K562 (cell line): Measurements from ENCODE around the gene POLR3C. TPM values are rescaled to one million over a fixed set of nuclear protein-coding genes. Genes with fewer than 3 reads are reported as not detected.

Experiments used
- CBFA2T2 ChIP-seq: fragments of 450-650 bp; conservative IDR thresholded peaks from 2 replicates; pipeline ENCODE4 v1.6.1; 2017; ENCODE audit warnings: mild to moderate bottlenecking
- CBFB ChIP-seq: sonication (generic); formaldehyde crosslinking; IDR thresholded peaks from 2 replicates; pipeline ENCODE4 v1.4.0; 2020; ENCODE audit warnings: mild to moderate bottlenecking, missing genetic modification reagents
- DPF2 ChIP-seq: fragments of 450-650 bp; IDR thresholded peaks from 2 replicates; pipeline ENCODE4 v1.6.1; 2016
- ETV6 ChIP-seq, 3 experiments: fragments of 150-350 bp in 1 of 3; sonication (generic) in 1 of 3; formaldehyde crosslinking in 1 of 3; IDR thresholded peaks; 2 replicates each; pipeline versions ENCODE4 v1.6.1 to v1.8.0; 2014 to 2022; ENCODE audit warnings: borderline replicate concordance in 2 of 3, low read depth in 2 of 3, antibody characterized with exemption in 1 of 3, low read length in 1 of 3, mild to moderate bottlenecking in 1 of 3, missing genetic modification reagents in 1 of 3
- FOSL1 ChIP-seq: fragments of 200-800 bp; sonication (Bioruptor generic); conservative IDR thresholded peaks from 2 replicates; pipeline ENCODE4 v1.6.1; 2016; ENCODE audit warnings: missing genetic modification characterization, missing compliant biosample characterization
- HOXB6 ChIP-seq: fragments of 250-450 bp; sonication (Bioruptor Pico); IDR thresholded peaks from 2 replicates; pipeline ENCODE4 v1.5.1; 2022; ENCODE audit warnings: mild to moderate bottlenecking, borderline replicate concordance
- KDM2B ChIP-seq: fragments of 250-450 bp; sonication (Bioruptor Pico); IDR thresholded peaks from 2 replicates; pipeline ENCODE4 v1.8.0; 2021; ENCODE audit warnings: mild to moderate bottlenecking, moderate library complexity
- KDM4B ChIP-seq, 2 experiments: fragments of 450-650 bp in 1 of 2; sonication (generic) in 1 of 2; IDR thresholded peaks; 2 replicates each; pipeline ENCODE4 v1.6.1; 2016 to 2017; ENCODE audit warnings: borderline replicate concordance in 2 of 2, antibody characterized with exemption in 1 of 2, low read depth in 1 of 2, mild to moderate bottlenecking in 1 of 2
- KDM5B ChIP-seq: fragments of 200-600 bp; sonication (generic); IDR thresholded peaks from 2 replicates; pipeline ENCODE4 v1.6.1; 2012; ENCODE audit warnings: low read depth, mild to moderate bottlenecking, moderate library complexity, low read length, control low read depth, inconsistent platforms; ENCODE audit not compliant: insufficient replicate concordance
- PCBP2 ChIP-seq: fragments of 200-400 bp; formaldehyde crosslinking; IDR thresholded peaks from 2 replicates; pipeline ENCODE4 v1.6.1; 2018; ENCODE audit warnings: low read length, low read depth, mild to moderate bottlenecking, moderate library complexity; ENCODE audit not compliant: poor library complexity, severe bottlenecking
- POLR2AphosphoS2 ChIP-seq: IDR thresholded peaks from 2 replicates; pipeline ENCODE4 v1.6.1; 2012; ENCODE audit warnings: low read length, improper control_type of control experiment
- POLR3A ChIP-seq: IDR thresholded peaks from 2 replicates; pipeline ENCODE4 v1.6.1; 2011; ENCODE audit warnings: borderline replicate concordance, mild to moderate bottlenecking, moderate library complexity; ENCODE audit not compliant: insufficient read length, insufficient read depth; ENCODE audit errors: extremely low read depth
- PPARD ChIP-seq: fragments of 250-450 bp; sonication (Bioruptor Pico); IDR thresholded peaks from 2 replicates; pipeline ENCODE4 v1.8.0; 2022; ENCODE audit warnings: inconsistent platforms, mild to moderate bottlenecking, moderate library complexity
- RNF2 ChIP-seq: sonication (generic); IDR thresholded peaks from 2 replicates; pipeline ENCODE4 v1.6.1; 2016
- SMAD2 ChIP-seq: fragments of 150-350 bp; IDR thresholded peaks from 2 replicates; pipeline ENCODE4 v1.6.1; 2014; ENCODE audit warnings: low read depth, mild to moderate bottlenecking, low read length
- STAG1 ChIP-seq: sonication (generic); formaldehyde crosslinking; IDR thresholded peaks from 2 replicates; pipeline ENCODE4 v1.5.0; 2020; ENCODE audit warnings: missing genetic modification reagents, borderline replicate concordance
- TEAD4 ChIP-seq, 2 experiments: sonication (generic) in 1 of 2; formaldehyde crosslinking in 1 of 2; IDR thresholded peaks; 2 replicates each; pipeline versions ENCODE4 v1.6.1 to v1.8.0; 2012 to 2022; ENCODE audit warnings: borderline replicate concordance in 1 of 2, inconsistent platforms in 1 of 2, low read length in 1 of 2, mild to moderate bottlenecking in 1 of 2, missing genetic modification reagents in 1 of 2
- U2AF1 ChIP-seq: fragments of 200-400 bp; formaldehyde crosslinking; optimal IDR thresholded peaks from 2 replicates; pipeline ENCODE3; 2017; ENCODE audit warnings: mild to moderate bottlenecking, low read depth, low read length, moderate library complexity
- ZBTB7A ChIP-seq: IDR thresholded peaks from 2 replicates; pipeline ENCODE4 v1.6.1; 2011; ENCODE audit warnings: low read depth, mild to moderate bottlenecking, low read length, moderate library complexity, borderline replicate concordance; ENCODE audit not compliant: control insufficient read depth
- ZEB2 ChIP-seq: fragments of 450-650 bp; IDR thresholded peaks from 2 replicates; pipeline ENCODE4 v1.6.1; 2016
- ZNF175 ChIP-seq: fragments of 200-800 bp; sonication (Bioruptor generic); IDR thresholded peaks from 2 replicates; pipeline ENCODE4 v1.6.1; 2016; ENCODE audit warnings: low read depth, mild to moderate bottlenecking, missing genetic modification characterization, missing compliant biosample characterization
- ZNF444 ChIP-seq: fragments of 250-450 bp; sonication (Bioruptor Pico); IDR thresholded peaks from 2 replicates; pipeline ENCODE4 v1.4.0; 2020; ENCODE audit warnings: mild to moderate bottlenecking, moderate library complexity
- ZNF57 ChIP-seq: fragments of 450-650 bp; formaldehyde crosslinking; IDR thresholded peaks from 2 replicates; pipeline ENCODE4 v1.4.0; 2020; ENCODE audit warnings: mild to moderate bottlenecking, moderate library complexity
- ZNF583 ChIP-seq: fragments of 250-450 bp; sonication (Bioruptor Pico); IDR thresholded peaks from 2 replicates; pipeline ENCODE4 v1.4.0; 2020
- ZNF77 ChIP-seq: fragments of 250-450 bp; sonication (Bioruptor Pico); IDR thresholded peaks from 2 replicates; pipeline ENCODE4 v1.5.0; 2020
- polyA plus RNA-seq, 8 experiments: library from polyadenylated mRNA; depleted of rRNA in 4 of 8; stranded (reverse) in 5 of 8; unstranded in 3 of 8; fragments of >200 nt; fragmentation: Nextera tagmentation in 2 of 8; fragmentation: Illumina TruSeq in 1 of 8; extraction: Ambion mirVana in 2 of 8; extraction: Trizol in 1 of 8; gene quantifications; 2 replicates each; pipeline versions ENCODE4 v1.2.1 to v1.2.3, GENCODE V29; 2011 to 2014; ENCODE audit warnings: inconsistent platforms in 1 of 8, missing spikeins in 1 of 8
- total RNA-seq, 7 experiments: library from RNA; depleted of rRNA in 6 of 7; stranded (reverse); fragments of >200 nt in 6 of 7; fragmentation: Illumina TruSeq in 2 of 7; extraction: Trizol in 2 of 7; gene quantifications; 2 replicates each; pipeline versions ENCODE4 v1.2.1 to v1.2.3, GENCODE V29; 2011 to 2021; ENCODE audit warnings: low replicate concordance in 1 of 7
- TF ChIP-seq, protein P1 (sequence below): fragments of 450-650 bp; IDR thresholded peaks from 2 replicates; pipeline ENCODE4 v1.6.1; 2018; ENCODE audit warnings: mild to moderate bottlenecking, low read depth; ENCODE audit not compliant: partially characterized antibody
- TF ChIP-seq, protein P2 (sequence below): fragments of 250-450 bp; sonication (Bioruptor Pico); IDR thresholded peaks from 2 replicates; pipeline ENCODE4 v1.5.0; 2021

POLR3C gene
- total and polyA plus RNA-seq, 9 of the 15 experiments (the other 6 are each of a cell fraction or from before 2014, with no cell fraction given): 19.7 to 64.1 (median 45.2) TPM

DNA sequence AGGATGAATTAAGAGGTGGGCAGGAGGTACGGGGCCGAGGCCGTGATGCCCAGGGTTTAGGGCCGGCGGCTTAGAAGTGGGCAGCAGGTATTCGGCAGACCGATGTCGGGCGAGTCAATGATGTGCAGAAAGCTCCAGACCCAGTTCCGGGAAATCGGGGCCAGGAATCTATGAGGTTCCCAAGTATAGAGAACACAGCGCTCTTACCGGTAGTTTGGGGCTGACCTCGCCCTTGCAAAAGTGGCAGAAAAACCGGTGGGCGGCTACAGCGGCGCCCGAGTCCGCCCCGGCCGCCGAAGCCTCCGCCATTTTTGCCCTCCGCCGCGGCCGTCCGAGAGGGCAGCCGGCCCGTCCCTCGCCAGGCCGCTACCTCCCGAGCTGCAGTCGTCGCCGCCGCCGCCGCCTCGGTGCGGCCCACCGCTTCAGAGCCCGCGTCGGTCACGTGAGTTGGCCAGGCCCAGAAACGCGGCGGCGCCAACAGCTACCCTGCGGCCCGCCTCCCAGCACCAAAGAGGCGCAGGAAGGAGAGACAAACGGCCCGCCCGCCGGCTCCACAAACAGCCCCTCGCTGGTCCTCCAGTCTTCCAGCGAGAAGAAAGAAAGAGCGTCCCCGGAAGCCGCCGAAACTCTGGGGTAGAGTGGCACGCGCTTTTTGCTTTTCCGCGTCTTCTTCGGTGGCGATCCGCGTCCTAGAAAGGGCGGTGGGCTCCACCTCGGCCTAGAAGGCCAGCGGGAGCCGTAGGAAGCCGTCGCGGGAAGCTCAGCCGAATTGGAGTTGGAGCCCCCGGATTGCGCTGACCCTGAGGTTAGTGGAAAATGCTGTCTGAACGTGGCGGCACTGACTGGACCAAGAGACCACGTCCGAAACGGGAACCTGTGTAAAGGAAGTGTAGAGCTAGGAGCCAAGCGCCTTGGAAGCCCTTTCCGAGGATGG is at the start of gene POLR3C, which contains the start of gene RNF115 (continued):
- TF ChIP-seq FOSL1 (0 out of 2 replicates have a peak, but pooled peaks have one; percentile 17), ZEB2 (no peak), ZNF77 (no peak), HOXB6 (CRISPR knock-in tag) (no peak), SMAD2 (no peak), KDM4B (IDR thresholded peaks at IDR 0.05; ENCODE audit: borderline replicate concordance in 2 of 2, low read depth in 1 of 2) (peak in 1 of 2 experiments; percentile 38; a peak in 1 of 4 replicates), ZNF57 (CRISPR knock-in tag) (no peak), ZNF583 (no peak), DPF2 (no peak), KDM5B (peak; percentile 85), ZNF175 (CRISPR knock-in tag) (no peak), POLR2AphosphoS2 (no peak), KDM2B (CRISPR knock-in tag) (no peak; the same call in 1 of the 2 replicates), ETV6 (IDR thresholded peaks at IDR 0.05; ENCODE audit: borderline replicate concordance in 1 of 2, low read depth in 2 of 2, low read length in 1 of 2) (no peak), ETV6 (CRISPR knock-in tag; IDR thresholded peaks at IDR 0.05; ENCODE audit: borderline replicate concordance) (peak; percentile 29; the same call in 1 of the 2 replicates), PPARD (no peak), RNF2 (peak; percentile 73), STAG1 (CRISPR knock-in tag) (no peak), ZBTB7A (no peak), CBFB (CRISPR knock-in tag) (no peak), U2AF1 (peak; percentile 50), PCBP2 (no peak), CBFA2T2 (peak; percentile 35), POLR3A (no peak), ZNF444 (CRISPR knock-in tag) (no peak), TEAD4 (IDR thresholded peaks at IDR 0.05; ENCODE audit: low read length) (peak; percentile 10; the same call in 1 of the 2 replicates), TEAD4 (CRISPR knock-in tag; IDR thresholded peaks at IDR 0.05; ENCODE audit: borderline replicate concordance) (no peak)
- TF ChIP-seq, protein P1, sequence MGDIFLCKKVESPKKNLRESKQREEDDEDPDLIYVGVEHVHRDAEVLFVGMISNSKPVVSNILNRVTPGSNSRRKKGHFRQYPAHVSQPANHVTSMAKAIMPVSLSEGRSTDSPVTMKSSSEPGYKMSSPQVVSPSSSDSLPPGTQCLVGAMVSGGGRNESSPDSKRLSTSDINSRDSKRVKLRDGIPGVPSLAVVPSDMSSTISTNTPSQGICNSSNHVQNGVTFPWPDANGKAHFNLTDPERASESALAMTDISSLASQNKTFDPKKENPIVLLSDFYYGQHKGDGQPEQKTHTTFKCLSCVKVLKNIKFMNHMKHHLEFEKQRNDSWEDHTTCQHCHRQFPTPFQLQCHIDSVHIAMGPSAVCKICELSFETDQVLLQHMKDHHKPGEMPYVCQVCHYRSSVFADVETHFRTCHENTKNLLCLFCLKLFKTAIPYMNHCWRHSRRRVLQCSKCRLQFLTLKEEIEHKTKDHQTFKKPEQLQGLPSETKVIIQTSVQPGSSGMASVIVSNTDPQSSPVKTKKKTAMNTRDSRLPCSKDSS: no peak
- TF ChIP-seq, protein P2, sequence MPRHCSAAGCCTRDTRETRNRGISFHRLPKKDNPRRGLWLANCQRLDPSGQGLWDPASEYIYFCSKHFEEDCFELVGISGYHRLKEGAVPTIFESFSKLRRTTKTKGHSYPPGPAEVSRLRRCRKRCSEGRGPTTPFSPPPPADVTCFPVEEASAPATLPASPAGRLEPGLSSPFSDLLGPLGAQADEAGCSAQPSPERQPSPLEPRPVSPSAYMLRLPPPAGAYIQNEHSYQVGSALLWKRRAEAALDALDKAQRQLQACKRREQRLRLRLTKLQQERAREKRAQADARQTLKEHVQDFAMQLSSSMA (CRISPR knock-in tag): no peak
